ENCODE measurements around the gene LACTB. TPM values are rescaled to one million over a fixed set of nuclear protein-coding genes. Genes with fewer than 3 reads are reported as not detected.

Gene LACTB
- total and polyA plus RNA-seq, 10 of the 15 experiments (the other 5 are each of a cell fraction or from before 2014, with no cell fraction given) = 5.0 to 35.3 (median 16.6) TPM

DNA sequence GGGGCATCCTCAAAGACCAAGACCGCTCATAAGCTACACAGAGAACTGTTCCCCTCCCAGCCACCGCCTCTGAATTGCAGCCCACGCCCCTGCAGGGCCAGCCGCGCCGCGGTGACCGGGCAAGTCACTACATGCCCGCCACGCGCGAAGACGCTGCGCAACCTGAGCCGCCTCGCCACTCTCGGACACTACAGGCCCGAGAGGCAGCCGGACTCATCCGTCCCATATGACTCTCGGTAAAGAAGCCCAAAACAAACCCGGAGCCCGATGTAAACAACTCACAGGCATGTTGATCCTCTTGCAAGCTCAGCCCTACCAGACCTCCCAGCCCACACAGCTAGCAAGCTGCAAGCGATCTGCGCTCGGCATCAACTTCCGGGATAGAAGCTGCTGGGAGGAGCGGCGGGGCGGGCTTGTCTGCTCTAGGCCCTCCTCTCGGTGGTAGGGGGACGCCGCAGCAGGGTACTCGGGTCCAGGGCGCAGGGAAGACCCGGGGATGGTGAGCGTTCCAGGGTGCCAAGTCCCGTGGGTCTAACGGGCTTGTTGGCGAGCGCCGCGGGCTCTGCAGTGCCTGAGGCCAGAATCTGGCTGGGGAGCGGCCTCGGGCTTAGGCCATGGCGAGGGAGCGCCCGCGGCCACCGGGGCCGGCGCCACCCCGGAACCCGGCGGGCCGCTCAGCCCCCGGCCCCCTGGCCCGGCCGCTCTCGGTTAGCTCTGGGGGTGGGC lies 35.6 kb downstream of the LACTB start, which contains the start of gene RPS27L (continued):
- peak; percentile 98 for TF ChIP-seq POLR2AphosphoS5 (IDR thresholded peaks at IDR 0.05; ENCODE audit: low read length)
- TF ChIP-seq YY1 (IDR thresholded peaks at IDR 0.05; ENCODE audit: low read depth, low read length) = 0 out of 2 replicates have a peak, but pooled peaks have one; percentile 37
- no peak for TF ChIP-seq NR2C2 (IDR thresholded peaks at IDR 0.05; ENCODE audit: borderline replicate concordance, control insufficient read depth, insufficient read length, low read depth)
- TF ChIP-seq, protein P1, sequence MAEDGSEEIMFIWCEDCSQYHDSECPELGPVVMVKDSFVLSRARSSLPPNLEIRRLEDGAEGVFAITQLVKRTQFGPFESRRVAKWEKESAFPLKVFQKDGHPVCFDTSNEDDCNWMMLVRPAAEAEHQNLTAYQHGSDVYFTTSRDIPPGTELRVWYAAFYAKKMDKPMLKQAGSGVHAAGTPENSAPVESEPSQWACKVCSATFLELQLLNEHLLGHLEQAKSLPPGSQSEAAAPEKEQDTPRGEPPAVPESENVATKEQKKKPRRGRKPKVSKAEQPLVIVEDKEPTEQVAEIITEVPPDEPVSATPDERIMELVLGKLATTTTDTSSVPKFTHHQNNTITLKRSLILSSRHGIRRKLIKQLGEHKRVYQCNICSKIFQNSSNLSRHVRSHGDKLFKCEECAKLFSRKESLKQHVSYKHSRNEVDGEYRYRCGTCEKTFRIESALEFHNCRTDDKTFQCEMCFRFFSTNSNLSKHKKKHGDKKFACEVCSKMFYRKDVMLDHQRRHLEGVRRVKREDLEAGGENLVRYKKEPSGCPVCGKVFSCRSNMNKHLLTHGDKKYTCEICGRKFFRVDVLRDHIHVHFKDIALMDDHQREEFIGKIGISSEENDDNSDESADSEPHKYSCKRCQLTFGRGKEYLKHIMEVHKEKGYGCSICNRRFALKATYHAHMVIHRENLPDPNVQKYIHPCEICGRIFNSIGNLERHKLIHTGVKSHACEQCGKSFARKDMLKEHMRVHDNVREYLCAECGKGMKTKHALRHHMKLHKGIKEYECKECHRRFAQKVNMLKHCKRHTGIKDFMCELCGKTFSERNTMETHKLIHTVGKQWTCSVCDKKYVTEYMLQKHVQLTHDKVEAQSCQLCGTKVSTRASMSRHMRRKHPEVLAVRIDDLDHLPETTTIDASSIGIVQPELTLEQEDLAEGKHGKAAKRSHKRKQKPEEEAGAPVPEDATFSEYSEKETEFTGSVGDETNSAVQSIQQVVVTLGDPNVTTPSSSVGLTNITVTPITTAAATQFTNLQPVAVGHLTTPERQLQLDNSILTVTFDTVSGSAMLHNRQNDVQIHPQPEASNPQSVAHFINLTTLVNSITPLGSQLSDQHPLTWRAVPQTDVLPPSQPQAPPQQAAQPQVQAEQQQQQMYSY (CRISPR knock-in tag; IDR thresholded peaks at IDR 0.05) = no peak
- TF ChIP-seq SPI1 (IDR thresholded peaks at IDR 0.05; ENCODE audit: borderline replicate concordance, insufficient read depth, low read depth, low read length) = no peak
- TF ChIP-seq SP1 (IDR thresholded peaks at IDR 0.05; ENCODE audit: low read depth, low read length) = no peak
- peak; percentile 90 for TF ChIP-seq GATAD2B (conservative IDR thresholded peaks at IDR 0.05; ENCODE audit: low read depth)
- TF ChIP-seq ZNF24 (IDR thresholded peaks at IDR 0.05) = 0 out of 2 replicates have a peak, but pooled peaks have one; percentile 9
- TF ChIP-seq DPF2 (IDR thresholded peaks at IDR 0.05) = peak; percentile 82
- peak; percentile 80 for TF ChIP-seq MYC (IDR thresholded peaks at IDR 0.05; ENCODE audit: insufficient read depth, insufficient read length, insufficient replicate concordance, low read length, severe bottlenecking)
- no peak for TF ChIP-seq ZNF384 (IDR thresholded peaks at IDR 0.05; ENCODE audit: borderline replicate concordance, low read depth, low read length)
- TF ChIP-seq, protein P2, sequence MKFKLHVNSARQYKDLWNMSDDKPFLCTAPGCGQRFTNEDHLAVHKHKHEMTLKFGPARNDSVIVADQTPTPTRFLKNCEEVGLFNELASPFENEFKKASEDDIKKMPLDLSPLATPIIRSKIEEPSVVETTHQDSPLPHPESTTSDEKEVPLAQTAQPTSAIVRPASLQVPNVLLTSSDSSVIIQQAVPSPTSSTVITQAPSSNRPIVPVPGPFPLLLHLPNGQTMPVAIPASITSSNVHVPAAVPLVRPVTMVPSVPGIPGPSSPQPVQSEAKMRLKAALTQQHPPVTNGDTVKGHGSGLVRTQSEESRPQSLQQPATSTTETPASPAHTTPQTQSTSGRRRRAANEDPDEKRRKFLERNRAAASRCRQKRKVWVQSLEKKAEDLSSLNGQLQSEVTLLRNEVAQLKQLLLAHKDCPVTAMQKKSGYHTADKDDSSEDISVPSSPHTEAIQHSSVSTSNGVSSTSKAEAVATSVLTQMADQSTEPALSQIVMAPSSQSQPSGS (IDR thresholded peaks at IDR 0.05; ENCODE audit: low read length) = no peak
- TF ChIP-seq ZBED1 (IDR thresholded peaks at IDR 0.05; ENCODE audit: borderline replicate concordance) = 0 out of 2 replicates have a peak, but pooled peaks have one; percentile 47
- TF ChIP-seq SREBF1 (IDR thresholded peaks at IDR 0.05; ENCODE audit: low read length) = no peak
- TF ChIP-seq PML (IDR thresholded peaks at IDR 0.05; ENCODE audit: low read length) = peak; percentile 96
- TF ChIP-seq, protein P3, sequence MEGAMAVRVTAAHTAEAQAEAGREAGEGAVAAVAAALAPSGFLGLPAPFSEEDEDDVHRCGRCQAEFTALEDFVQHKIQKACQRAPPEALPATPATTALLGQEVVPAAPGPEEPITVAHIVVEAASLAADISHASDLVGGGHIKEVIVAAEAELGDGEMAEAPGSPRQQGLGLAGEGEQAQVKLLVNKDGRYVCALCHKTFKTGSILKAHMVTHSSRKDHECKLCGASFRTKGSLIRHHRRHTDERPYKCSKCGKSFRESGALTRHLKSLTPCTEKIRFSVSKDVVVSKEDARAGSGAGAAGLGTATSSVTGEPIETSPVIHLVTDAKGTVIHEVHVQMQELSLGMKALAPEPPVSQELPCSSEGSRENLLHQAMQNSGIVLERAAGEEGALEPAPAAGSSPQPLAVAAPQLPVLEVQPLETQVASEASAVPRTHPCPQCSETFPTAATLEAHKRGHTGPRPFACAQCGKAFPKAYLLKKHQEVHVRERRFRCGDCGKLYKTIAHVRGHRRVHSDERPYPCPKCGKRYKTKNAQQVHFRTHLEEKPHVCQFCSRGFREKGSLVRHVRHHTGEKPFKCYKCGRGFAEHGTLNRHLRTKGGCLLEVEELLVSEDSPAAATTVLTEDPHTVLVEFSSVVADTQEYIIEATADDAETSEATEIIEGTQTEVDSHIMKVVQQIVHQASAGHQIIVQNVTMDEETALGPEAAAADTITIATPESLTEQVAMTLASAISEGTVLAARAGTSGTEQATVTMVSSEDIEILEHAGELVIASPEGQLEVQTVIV (IDR thresholded peaks at IDR 0.05; ENCODE audit: borderline replicate concordance, partially characterized antibody) = peak; percentile 76
- 0 out of 2 replicates have a peak, but pooled peaks have one; percentile 57 for TF ChIP-seq ZSCAN29 (IDR thresholded peaks at IDR 0.05)
- 0 out of 2 replicates have a peak, but pooled peaks have one; percentile 5 for TF ChIP-seq RAD21 (IDR thresholded peaks at IDR 0.05; ENCODE audit: insufficient read depth, low read depth, low read length)
- peak; percentile 85 for TF ChIP-seq CBFB (IDR thresholded peaks at IDR 0.05; ENCODE audit: low read depth)
- TF ChIP-seq MEF2B (IDR thresholded peaks at IDR 0.05; ENCODE audit: partially characterized antibody, poor library complexity, severe bottlenecking) = peak; percentile 41
- peak; percentile 55; the same call in 1 of the 2 replicates for TF ChIP-seq NR2F1 (conservative IDR thresholded peaks at IDR 0.05)
- no peak; the same call in 1 of the 2 replicates for TF ChIP-seq NFXL1 (IDR thresholded peaks at IDR 0.05; ENCODE audit: borderline replicate concordance)
- peak; percentile 90; the same call in 1 of the 2 replicates for TF ChIP-seq ASH2L (IDR thresholded peaks at IDR 0.05; ENCODE audit: borderline replicate concordance, low read depth)
